GM21447 (cell line): ENCODE results near the gene S100A3.
A peak's percentile ranks its signal among the peaks of the same experiment; 100 is the strongest.
"Not testable (repeated sequence)": the region's sequence is repeated elsewhere in the genome, so short reads cannot be mapped to it uniquely, and the experiment has no call there.

Experiments
- ATAC-seq: cut with Tn5 transposase; IDR thresholded peaks from one replicate; pipeline ENCODE4 v1.9.1; 2021; ENCODE audit not compliant: unreplicated experiment

The S100A3 gene, protein sequence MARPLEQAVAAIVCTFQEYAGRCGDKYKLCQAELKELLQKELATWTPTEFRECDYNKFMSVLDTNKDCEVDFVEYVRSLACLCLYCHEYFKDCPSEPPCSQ

DNA sequence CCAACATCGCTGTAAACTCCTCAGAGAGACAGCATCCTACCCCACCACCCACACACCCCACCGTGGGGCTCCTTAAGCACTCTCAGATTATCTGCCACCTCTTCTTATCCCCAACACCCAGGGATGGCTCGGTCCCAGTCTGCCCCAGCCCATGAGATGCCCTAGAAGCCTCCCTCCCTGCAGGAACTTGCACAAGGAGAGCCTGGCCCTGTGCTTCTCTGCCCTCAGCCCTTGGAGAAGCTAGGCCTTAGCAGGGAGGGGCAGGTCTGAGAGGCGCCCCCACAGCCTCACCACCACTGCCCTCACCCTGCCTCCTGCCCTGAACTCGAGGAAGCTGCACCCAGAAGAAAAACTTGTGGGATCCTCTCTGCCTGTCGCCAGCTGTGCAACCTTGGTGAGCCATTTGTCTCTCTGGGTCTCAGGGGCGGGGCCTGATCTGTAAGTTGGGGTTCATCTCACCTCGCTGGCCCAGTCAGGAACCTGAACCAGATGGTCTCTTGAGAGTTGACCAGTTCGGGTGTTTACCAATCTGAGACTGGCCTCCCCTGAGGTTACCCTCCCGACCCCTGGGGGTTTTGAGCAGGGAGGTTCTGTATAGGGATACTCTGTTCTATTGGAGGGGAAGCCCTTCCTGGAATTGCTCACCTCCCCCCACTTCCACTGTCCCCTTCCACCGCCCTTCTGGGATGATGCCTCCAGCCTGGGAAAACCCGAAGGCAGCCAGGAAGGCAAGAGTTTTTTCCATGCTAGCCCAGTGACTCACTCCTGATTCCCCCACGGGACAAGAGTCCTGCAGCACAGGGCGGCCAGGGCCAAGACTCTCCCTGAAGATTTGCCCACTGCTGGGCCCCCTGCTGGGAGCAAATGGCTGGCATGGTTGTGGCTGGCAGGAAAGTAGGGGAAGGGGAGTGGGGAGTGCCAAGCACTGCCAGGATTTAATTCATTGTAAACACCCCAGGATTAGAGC lies at the start of gene S100A3:
Gene S100A3 (minus strand): TSS at position 537 of the 967 bp plus-strand sequence. CDS start 773 bp downstream, outside the sequence.
- no peak for ATAC-seq

DNA sequence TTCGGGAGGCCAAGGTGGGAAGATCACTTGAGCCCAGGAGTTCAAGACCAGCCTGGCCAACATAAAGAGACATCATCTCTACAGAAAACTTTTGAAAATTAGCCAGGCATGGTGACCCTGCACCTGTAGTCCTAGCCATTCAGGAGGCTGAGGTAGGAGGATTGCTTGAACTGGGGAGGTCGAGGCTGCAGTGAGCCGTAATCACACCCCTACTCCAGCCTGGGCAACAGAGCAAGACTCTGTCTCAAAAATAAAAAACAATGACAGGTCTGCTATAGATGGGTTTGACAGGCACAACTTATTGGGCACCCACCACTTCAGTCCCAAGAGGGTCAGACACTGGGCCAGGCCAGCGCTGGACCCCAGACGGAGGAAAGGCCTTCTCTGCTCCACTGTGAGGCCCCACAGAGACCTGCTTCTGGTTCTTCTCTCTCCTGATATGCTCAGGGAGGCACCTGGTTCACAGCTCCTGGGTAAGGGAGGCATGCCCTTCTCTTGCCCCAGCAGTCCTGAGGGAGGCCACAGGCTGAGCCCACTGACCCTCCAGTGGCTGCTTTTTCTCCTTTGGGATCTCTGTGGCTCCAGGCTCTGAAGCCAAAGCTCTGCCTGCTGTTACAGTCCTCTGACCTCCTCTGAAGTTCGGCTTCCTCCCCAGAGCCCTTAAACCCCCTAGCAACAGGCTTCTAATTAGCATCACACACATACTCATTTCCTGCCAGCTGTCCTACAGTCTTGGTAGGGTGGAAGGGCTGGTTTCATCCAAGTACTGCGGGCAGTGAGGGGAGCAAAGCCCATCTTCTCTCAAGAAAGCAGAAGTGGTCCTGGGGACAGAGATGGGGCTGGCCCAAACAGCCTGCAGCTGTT lies 49.5 kb upstream of the S100A3 start:
- ATAC-seq = peak; percentile 99

DNA sequence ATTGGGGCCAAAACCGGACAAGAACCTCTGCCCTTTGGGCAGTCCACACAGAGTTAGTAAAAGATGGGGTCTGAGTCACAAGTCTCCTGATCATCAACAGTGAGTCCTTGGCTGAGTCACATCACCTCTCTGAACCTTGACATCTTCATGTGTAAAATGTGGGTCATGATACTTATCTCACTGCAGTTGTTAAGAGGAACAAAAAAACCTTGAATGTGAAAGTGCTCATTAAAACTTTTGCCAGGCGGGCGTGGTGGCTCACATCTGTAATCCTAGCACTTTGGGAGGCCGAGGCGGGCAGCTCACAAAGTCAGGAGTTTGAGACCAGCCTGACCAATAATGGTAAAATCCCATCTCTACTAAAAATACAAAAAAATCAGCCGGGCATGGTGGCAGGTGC lies 48.1 kb upstream of the S100A3 start:
- no peak for ATAC-seq

DNA sequence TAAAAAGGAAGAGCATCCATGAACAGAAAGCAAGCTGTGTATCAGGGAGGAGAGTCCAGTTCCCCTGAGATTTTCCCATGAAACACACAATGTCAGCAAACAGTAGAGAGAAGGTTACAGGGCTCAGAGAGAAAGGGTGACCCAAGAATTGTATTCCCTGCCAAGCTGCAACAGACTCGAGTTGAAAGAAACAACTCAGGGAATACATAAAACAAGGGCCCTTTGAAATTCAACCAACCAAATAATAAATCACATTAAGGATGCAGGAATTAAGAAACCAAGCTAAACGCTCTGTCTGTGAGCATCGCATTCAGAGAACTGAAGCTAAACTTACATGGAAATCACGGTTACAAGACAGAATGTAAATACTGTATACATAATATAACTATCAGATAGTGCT lies 43.7 kb upstream of the S100A3 start:
- no peak for ATAC-seq

DNA sequence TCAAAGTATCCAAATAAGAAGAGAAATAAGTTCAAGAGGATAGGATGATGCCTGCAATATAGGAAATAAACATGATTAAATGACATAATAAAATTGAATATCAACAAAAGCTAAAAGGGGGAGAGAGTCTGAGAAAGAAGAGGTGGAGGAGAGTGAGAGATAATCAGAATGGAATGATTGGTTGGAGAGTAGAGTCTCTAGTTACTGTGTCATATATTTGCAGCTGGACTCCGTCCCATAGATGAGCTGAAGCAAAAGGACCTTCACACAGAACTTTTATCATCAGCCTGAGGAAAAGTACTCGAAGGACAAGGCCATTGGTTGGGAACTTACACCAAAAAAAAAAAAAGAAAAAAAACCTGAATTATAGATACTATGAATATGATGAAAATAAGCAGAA lies 39.4 kb upstream of the S100A3 start:
- ATAC-seq = no peak

DNA sequence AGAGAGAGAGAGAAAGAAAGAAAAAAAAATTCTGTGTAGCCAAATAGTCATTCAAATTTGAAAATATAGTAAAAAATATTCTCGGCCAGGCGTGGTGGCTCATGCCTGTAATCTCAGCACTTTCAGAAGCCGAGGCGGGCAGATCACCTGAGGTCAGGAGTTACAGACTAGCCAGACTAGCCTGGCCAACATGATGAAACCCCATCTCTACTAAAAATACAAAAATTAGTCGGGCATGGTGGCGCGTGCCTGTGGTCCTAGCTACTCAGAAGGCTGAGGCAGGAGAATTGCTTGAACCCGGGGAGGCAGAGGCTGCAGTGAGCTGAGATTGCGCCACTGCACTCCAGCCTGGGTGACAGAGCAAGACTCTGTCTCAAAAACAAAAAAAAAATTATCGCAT lies 39.0 kb upstream of the S100A3 start:
- ATAC-seq = not testable (repeated sequence)

DNA sequence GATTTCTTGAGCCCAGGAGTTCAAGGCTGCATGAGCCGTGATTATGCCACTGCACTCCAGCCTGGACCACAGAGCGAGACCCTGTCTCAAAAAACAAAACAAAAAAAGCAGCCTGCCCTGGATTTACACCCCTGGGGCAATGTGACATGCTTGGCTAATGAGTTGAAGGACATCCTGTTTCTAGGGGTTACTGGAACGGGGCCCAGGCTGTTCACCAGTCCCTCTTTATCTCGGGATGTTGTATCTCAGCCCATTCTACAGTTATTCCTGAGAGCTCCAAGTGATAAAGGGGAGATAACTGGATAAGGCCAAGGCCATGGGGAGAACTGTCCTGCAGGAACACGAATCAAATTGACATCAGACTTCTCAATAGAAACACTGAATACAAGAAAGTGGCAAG lies 38.3 kb upstream of the S100A3 start:
- ATAC-seq = no peak

DNA sequence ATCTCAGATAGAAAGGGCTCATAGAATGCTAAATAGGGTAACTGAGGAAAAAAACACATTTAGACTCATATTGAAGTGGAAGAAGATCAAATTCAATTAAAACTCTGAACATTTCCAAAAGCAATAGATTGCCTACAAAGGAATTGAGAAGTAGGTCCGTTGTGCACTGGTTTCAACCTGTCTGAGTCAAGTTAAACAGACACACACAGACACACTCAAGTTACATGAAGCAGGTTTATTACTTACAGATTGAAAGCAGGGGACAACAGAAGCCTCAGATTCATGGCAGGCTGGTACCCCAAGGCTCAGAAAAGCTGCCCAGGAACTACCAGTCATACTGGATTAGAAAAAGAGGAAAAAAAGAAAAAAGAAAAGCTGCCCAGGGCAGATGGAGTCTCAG lies 37.3 kb upstream of the S100A3 start:
- ATAC-seq = no peak

DNA sequence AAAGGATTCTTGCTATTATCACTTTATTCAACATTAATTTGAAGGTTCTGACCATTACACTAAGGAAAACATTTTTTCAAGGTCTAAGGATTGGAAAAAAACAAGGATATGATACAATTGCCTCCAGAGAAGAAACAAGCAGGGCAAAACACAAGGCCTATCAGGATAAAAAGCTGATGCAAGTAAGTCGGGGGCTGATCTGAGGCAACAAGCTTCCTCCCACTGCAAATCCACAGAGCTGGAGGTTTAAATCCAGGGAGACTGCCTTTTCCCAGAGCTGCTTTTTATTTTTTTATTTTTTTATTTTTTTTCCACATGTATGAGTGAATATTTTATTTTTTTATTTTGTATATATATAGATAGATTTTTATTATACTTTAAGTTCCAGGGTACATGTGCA lies 35.9 kb upstream of the S100A3 start:
- ATAC-seq = no peak

DNA sequence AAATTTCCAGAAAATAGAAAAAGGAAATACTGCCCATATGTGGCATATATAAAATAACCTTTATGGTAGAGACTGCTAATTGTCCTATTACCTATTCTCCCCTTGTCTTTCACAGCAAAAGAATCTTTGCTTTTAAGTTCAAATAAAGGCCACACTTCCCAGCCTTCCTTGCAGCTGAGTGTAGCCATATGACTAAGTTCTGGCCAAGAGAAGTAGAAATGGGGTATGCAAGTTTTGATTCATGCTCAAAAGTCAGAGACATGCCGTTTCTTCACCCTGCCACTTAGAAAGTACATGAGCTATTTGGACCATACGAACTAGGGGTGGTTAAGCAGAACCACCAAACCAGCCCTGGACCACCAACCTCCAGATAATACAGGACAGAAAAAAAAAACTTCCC lies 34.9 kb upstream of the S100A3 start:
- ATAC-seq = no peak

DNA sequence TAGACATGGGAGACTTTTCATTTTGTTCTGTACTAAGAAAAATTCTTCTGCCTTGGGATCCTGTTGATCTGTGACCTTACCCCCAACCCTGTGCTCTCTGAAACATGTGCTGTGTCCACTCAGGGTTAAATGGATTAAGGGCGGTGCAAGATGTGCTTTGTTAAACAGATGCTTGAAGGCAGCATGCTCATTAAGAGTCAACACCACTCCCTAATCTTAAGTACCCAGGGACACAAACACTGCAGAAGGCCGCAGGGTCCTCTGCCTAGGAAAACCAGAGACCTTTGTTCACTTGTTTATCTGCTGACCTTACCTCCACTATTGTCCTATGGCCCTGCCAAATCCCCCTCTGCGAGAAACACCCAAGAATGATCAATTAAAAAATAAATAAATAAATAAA lies 34.5 kb upstream of the S100A3 start:
- ATAC-seq = not testable (repeated sequence)

DNA sequence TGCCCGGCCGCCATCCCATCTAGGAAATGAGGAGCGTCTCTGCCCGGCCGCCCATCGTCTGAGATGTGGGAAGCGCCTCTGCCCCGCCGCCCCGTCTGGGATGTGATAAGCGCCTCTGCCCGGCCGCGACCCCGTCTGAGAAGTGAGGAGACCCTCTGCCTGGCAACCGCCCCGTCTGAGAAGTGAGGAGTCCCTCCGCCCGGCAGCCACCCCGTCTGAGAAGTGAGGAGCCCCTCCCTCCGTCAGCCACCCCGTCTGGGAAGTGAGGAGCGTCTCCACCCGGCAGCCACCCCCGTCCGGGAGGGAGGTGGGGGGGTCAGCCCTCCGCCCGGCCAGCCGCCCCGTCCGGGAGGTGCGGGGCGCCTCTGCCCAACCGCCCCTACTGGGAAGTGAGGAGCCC lies 33.8 kb upstream of the S100A3 start:
- not testable (repeated sequence) for ATAC-seq

DNA sequence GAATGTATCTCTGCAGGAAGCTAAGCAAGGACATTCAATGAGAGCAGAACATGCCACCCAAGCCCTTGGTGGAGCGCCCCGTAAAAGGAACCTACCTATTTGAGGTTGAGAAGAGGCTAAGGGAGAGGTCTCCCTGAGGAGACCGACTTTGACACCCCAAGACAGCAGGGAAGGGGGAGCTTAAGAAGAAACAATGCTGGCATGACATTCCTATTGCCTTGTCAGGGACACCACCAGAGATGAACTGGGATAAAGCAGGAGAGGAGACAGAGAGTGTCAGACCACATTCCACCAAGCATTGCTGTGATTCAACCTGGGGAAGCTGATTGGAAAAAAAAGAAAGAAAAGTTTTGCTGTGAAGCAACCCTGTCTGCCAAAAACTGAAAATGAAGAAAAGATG lies 29.9 kb upstream of the S100A3 start:
- ATAC-seq = no peak

DNA sequence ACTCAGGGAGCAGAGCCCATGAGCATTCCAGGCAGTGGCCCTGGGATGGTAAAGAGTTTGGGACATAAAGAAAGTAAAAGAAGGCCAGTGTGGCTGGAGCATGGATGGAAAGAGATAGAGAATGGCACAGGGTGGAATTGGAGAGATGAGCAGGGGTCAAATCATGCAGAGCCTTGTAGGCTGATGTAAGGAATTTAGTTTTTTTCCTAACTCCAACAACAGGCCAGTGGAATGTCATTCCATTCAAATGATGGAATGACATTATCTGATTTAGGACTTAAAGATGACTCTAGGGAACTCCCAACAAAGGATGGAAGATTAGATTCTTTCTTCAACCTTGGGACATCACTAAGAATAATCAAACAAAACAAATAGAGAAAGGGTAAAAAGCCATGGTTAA lies 29.4 kb upstream of the S100A3 start:
- ATAC-seq = no peak

DNA sequence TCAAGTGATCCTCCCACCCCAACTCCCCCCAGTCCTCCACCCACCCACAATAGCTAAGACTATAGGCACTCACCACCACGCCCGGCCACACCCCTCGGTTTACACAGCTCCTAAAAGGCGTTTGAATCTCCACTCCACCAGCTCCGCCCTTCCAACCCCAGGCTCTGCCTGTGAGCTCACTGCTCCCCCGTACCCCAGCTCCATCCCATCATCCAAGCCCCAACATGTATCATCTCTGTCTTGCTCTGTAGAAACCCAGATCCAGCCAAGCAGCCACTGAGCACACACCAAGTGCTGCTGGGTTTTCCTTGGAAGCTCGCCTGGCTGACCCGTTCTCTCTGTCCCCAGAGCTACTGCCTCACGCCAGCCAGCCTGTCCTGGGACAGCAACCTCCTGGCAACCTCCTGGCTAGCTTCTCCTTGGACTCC lies 28.6 kb upstream of the S100A3 start:
- ATAC-seq = no peak

DNA sequence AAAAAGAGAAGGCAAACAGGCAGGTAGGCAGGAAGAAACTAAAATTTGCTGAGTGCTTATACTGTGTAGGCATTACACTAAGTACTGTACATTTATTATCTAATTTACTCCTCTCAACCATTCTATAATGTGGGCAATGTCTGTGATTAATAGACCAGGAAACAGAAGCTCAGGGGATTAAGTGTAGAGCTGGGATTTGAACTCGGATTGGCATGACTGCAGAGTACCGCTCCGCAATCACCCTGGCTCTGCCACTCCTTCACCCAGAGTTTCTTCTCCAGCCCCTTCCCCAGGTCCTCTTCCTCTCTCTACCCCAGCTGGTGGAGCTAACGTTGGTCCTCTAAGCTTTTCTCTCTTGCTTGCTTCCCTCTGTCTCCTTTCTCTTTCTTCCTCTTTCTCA lies 28.1 kb upstream of the S100A3 start:
- no peak for ATAC-seq

DNA sequence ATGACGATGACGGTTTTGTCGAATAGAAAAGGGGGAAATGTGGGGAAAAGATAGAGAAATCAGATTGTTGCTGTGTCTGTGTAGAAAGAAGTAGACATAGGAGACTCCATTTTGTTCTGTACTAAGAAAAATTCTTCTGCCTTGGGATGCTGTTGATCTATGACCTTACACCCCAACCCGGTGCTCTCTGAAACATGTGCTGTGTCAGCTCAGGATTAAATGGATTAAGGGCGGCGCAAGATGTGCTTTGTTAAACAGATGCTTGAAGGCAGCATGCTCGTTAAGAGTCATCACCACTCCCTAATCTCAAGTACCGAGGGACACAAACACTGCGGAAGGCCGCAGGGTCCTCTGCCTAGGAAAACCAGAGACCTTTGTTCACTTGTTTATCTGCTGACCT lies 26.4 kb upstream of the S100A3 start:
- ATAC-seq = not testable (repeated sequence)

DNA sequence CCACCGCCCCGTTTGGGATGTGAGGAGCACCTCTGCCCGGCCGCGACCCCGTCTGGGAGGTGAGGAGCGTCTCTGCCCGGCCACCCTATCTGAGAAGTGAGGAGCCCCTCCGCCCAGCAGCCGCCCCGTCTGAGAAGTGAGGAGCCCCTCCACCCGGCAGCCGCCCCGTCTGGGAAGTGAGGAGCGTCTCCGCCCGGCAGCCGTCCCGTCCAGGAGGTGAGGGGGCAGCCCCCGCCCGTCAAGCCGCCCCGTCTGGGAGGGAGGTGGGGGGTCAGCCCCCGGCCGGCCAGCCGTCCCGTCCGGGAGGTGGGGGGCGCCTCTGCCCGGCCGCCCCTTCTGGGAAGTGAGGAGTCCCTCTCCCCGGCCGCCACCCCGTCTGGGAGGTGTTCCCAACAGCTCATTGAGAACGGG lies 26.0 kb upstream of the S100A3 start:
- ATAC-seq = not testable (repeated sequence)

DNA sequence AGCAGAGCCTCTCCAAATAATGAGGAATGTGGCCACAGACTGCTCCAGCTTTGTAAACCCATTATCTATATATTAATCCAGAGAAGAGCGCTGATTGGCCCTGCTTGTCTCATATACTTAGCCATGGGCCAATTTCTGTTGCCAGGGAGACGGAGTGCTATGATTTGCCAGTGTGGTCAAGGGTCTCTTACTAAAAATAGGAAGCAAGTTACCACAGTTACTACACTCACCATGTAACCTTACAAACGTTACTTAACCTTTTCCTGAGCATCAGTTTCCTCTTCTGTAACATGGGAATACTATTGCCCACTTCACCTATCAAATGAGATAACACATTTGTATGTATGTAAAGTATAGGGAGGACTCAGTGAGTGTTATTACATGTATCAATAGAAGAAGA lies 24.3 kb upstream of the S100A3 start:
- no peak for ATAC-seq

DNA sequence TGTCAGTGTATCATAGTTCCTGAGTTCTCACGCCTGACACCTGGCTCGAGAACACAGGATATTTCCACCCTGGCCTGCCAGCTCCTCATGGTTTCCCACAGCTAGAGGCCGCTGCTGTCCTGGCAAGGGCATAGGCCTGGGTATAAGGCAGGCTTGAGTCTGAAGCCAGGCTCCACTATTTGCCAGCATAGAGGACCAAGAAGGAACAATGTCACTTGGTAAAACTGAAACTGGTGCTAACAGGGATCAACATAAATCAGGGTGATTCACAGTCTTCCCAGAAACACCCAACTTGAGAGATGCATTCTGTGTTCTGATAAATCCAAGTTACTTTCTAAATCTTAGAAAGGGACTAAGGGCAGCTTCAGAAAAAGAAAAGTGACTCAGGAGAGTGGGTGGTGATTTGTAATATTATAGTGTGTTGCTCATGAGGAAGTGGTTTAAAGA lies 23.5 kb upstream of the S100A3 start:
- no peak for ATAC-seq

DNA sequence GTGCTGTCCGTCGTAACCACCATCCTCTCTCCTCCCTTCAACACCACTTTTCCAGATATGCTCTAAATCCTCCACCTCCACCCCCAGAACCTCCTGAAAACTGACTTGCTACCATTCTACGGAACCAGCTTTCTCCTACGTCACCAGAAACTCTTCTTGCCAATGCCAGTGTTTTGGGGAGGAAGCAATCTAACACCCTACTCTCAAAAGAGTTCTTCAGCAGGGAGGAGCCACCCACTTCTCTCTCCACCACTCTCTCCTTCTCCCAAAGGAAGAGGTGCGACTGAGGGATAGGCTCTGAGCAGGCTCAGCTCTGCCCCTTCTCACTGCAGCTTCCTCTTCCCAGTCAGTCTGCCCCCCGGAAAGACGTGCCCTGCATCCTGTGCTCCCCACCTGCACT lies 22.6 kb upstream of the S100A3 start:
- no peak for ATAC-seq
